ENCODE results near the gene DNAJC5. TPM values are rescaled to one million over a fixed set of nuclear protein-coding genes. Genes with fewer than 3 reads are reported as not detected.

Gene DNAJC5
- total RNA-seq, 1 donor from 2014 or later, result 54.5 TPM

DNA sequence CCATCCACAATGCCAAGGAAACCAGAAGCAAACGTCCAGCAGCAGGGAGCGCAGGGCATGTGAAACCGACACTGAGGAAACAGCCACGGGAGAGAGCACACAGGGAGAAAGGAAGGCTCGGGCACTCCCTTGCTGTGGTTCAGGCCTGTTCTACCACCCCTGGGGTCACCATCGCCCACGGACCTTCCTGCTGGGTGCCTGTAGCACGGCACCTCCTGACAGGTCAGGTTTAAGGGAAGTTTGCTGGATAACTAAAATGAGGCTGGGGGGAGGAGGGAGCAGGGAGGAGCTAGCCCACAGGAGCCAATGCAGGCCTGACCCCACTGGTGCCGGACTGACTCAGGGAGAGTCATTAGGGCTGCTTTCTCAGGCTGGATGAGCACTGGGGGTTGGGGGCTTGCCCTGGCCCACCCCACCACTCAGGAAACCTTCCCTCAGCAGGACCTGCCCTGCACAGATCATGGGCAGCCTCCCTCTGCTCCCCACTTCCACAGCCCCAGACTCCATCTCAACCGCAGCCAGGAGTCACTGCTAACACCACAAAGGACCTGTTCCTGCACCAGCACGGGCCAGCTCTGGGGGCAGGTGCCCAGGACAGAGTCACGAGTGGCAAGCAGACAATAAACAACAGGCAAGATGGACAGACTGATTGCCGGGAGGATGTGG lies 59.0 kb downstream of the DNAJC5 start:
- Histone ChIP-seq H3K27me3 (ENCODE audit: low read depth) (no peaks in the 10 kb centered on the region), H3K27ac (peak overlapping the region; percentile 11), H3K9me3 (no peaks in the 10 kb centered on the region), H3K4me1 (peaks cover 78% of the 10 kb centered on the region), H3K36me3 (peaks cover 9% of the 10 kb centered on the region), H3K4me3 (peak overlapping the region; percentile 86)
- TF ChIP-seq CTCF (IDR thresholded peaks at IDR 0.05), result no peak
- no peak for DNase-seq
- ATAC-seq, result no peak
- intact Hi-C loops (cut with DNase I), result no loop called here

DNA sequence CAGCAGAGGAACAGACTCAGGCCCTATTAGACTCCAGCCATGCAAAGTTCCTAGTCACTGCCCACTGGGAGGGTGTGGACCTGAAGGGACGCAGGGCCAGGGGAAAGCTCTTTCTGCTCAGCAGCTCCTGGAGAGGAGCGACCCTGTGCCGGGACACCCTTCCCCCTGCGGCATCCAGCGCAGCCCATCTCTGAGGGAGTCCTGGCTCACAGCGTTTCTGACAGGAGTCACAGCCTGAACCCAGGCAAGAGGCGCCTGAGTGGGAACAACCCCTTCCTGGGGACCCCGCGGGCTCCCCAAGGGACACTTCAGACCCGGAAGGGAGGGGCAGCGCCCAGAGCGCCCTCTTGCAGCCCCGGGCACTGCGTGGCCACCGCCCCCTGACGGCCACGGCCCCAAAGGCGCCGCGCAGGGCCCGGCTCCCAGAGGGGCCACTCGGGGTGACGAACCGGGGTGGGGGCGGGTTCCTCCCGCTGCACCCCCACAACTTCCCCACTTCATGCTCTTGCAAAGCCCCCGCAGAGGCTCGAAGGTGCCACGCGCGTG lies 60.4 kb downstream of the DNAJC5 start:
- intact Hi-C loops (cut with DNase I), result no loop called here
- Histone ChIP-seq H3K27me3 (ENCODE audit: low read depth) (no peaks in the 10 kb centered on the region), H3K9me3 (no peaks in the 10 kb centered on the region), H3K36me3 (peaks cover 9% of the 10 kb centered on the region), H3K4me3 (peak overlapping the region; percentile 86), H3K27ac (peak overlapping the region; percentile 90), H3K4me1 (peaks cover 64% of the 10 kb centered on the region)
- ATAC-seq, result peak; percentile 62 to 63
- TF ChIP-seq CTCF (IDR thresholded peaks at IDR 0.05), result peak; percentile 48
- DNase-seq, result peak; percentile 74

DNA sequence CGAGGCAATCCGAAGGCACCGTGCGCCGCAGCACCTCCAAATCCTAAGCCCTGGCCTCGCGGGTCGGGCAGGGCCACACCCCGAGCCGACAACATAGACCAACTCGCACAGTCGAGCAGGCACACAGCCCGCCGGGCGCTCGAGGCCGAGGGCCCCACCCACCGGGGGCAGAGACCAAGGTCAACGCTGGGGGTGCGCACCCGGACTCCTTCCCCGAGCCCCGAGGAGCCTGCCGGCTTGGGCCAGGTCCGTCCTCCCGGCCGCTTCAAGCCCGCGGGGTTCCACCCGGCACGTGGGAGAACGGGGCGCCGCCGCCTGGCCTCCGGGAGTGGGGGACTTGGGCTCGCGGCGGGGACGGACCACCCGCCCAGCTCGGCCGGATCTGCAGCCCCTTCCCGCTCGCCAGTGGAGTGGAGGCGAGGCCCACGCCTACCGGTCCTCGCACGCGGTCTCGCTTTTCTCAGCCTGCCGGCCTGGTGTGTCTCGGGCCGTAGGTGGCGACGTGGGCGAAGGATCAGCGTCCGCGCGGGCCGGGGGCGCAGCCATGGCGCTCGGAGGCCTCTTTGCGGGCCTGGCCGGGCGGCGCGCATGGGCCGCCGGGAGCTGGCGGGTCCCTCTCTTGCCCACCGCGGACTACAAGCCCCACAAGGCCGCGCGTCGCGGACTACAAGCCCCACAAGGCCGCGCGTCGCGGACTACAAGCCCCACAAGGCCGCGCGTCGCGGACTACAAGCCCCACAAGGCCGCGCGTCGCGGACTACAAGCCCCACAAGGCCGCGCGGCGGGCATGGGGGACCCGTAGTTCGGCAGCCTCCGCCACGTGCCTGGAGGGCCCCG lies 61.1 kb downstream of the DNAJC5 start, which contains the start of gene UCKL1:
UCKL1 (minus strand) TSS at position 590 of the 837 bp plus-strand sequence; CDS start at position 546, 44 bp downstream.
- H3K27me3 ChIP-seq (ENCODE audit: low read depth), result no peaks in the 10 kb centered on the region
- no peaks in the 10 kb centered on the region for H3K9me3 ChIP-seq
- ATAC-seq, result peak; percentile 91 to 93
- H3K4me1 ChIP-seq, result peaks cover 57% of the 10 kb centered on the region
- DNase-seq, result peak; percentile 95
- intact Hi-C loops (cut with DNase I), result no loop called here
- H3K36me3 ChIP-seq, result peaks cover 10% of the 10 kb centered on the region
- peak within 1 kb of the TSS; percentile 90 for H3K27ac ChIP-seq
- H3K4me3 ChIP-seq, result peak within 1 kb of the TSS; percentile 86
- no peak for TF ChIP-seq CTCF (IDR thresholded peaks at IDR 0.05)

DNA sequence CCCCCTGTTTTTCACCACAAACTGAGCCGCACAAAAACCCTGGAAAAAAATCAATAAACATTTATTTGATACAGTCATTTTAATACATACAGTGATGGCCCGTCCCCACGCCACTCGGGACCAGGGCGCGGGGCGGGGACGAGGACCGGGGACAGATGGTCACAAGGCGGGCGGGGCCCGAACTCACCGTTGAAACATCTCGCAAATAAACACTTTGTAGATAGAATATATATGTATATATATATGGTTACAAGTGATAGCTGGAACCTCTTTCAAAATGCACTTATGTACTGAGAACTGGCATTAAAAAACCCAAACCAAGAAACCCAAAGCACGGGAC lies 61.7 kb downstream of the DNAJC5 start:
- Histone ChIP-seq H3K4me1 (peaks cover 51% of the 10 kb centered on the region), H3K27ac (peak overlapping the region; percentile 63), H3K4me3 (peak overlapping the region; percentile 86), H3K9me3 (no peaks in the 10 kb centered on the region), H3K27me3 (ENCODE audit: low read depth) (no peaks in the 10 kb centered on the region), H3K36me3 (peaks cover 16% of the 10 kb centered on the region)
- ATAC-seq (no peak), DNase-seq (no peak)
- intact Hi-C loops (cut with DNase I), result no loop called here
- TF ChIP-seq CTCF (IDR thresholded peaks at IDR 0.05), result no peak

GRCh38 chr20:63957004-63957689 lies 62.2 kb downstream of the DNAJC5 start:
- peak overlapping the region; percentile 63 for H3K27ac ChIP-seq

More at GRCh38 chr20:63957004-63957689, 62.2 kb downstream of the DNAJC5 start:
- H3K9me3 ChIP-seq, result no peaks in the 10 kb centered on the region
- no peaks in the 10 kb centered on the region for H3K27me3 ChIP-seq (ENCODE audit: low read depth)
- H3K36me3 ChIP-seq, result peaks cover 19% of the 10 kb centered on the region
- intact Hi-C loops (cut with DNase I), result no loop called here
- H3K4me1 ChIP-seq, result peaks cover 46% of the 10 kb centered on the region
- H3K4me3 ChIP-seq, result peak overlapping the region; percentile 86
- DNase-seq (no peak), ATAC-seq (peak; percentile 46 to 56)
- TF ChIP-seq CTCF (IDR thresholded peaks at IDR 0.05), result no peak

Measured in lower lobe of right lung (tissue), 2 donors.